HepG2 (cell line): Measurements from ENCODE around the gene ITM2B.

Source experiments
- BRCA1 ChIP-seq: sonication (generic); formaldehyde crosslinking; IDR thresholded peaks from 2 replicates; pipeline ENCODE4 v1.4.0; 2020; ENCODE audit warnings: missing genetic modification reagents
- EZH2 ChIP-seq: conservative IDR thresholded peaks from 2 replicates; pipeline ENCODE4 v1.6.1; 2012; ENCODE audit warnings: mild to moderate bottlenecking, low read depth, low read length, moderate library complexity
- FOXM1 ChIP-seq: sonication (generic); formaldehyde crosslinking; IDR thresholded peaks from 2 replicates; pipeline ENCODE4 v1.5.0; 2020; ENCODE audit warnings: missing genetic modification reagents
- HDAC1 ChIP-seq: sonication (generic); formaldehyde crosslinking; IDR thresholded peaks from 2 replicates; pipeline ENCODE4 v1.5.1; 2020; ENCODE audit warnings: mild to moderate bottlenecking, missing genetic modification reagents
- HDAC2 ChIP-seq: sonication (generic); formaldehyde crosslinking; IDR thresholded peaks from 2 replicates; pipeline ENCODE4 v1.4.0; 2020; ENCODE audit warnings: missing genetic modification reagents
- MYNN ChIP-seq: sonication (generic); formaldehyde crosslinking; IDR thresholded peaks from 2 replicates; pipeline ENCODE4 v1.4.0; 2020; ENCODE audit warnings: mild to moderate bottlenecking, low read depth, missing genetic modification reagents
- NFIC ChIP-seq: IDR thresholded peaks from 2 replicates; pipeline ENCODE4 v1.6.1; 2012; ENCODE audit warnings: mild to moderate bottlenecking, low read length, inconsistent platforms
- ZBTB20 ChIP-seq: sonication (generic); formaldehyde crosslinking; IDR thresholded peaks from 2 replicates; pipeline ENCODE4 v1.8.1; 2023; ENCODE audit warnings: missing genetic modification reagents, low read depth, mild to moderate bottlenecking, borderline replicate concordance
- ZNF570 ChIP-seq: sonication (generic); formaldehyde crosslinking; IDR thresholded peaks from 2 replicates; pipeline ENCODE4 v1.4.0; 2020; ENCODE audit warnings: mild to moderate bottlenecking, missing genetic modification reagents, borderline replicate concordance
- ZNF670 ChIP-seq: sonication (generic); formaldehyde crosslinking; IDR thresholded peaks from 2 replicates; pipeline ENCODE4 v1.8.0; 2022; ENCODE audit warnings: mild to moderate bottlenecking, missing genetic modification reagents, borderline replicate concordance

GRCh38 chr13:48291730-48292129 lies 58.7 kb downstream of the ITM2B start:
- TF ChIP-seq BRCA1 (no peak), ZNF670 (no peak), HDAC2 (CRISPR knock-in tag) (no peak), ZBTB20 (CRISPR knock-in tag) (no peak), HDAC1 (CRISPR knock-in tag) (no peak), NFIC (no peak), FOXM1 (CRISPR knock-in tag) (no peak), MYNN (CRISPR knock-in tag) (no peak), EZH2 (no peak), ZNF570 (CRISPR knock-in tag) (no peak)
